ENCODE results near the gene BMP7. TPM values are rescaled to one million over a fixed set of nuclear protein-coding genes. Genes with fewer than 3 reads are reported as not detected.
A peak's percentile ranks its signal among the peaks of the same experiment; 100 is the strongest.
"Not testable (repeated sequence)": the region's sequence is repeated elsewhere in the genome, so short reads cannot be mapped to it uniquely, and the experiment has no call there.

The BMP7 gene
- total and polyA plus RNA-seq, 2 experiments from 2014 or later, result 130 to 276 TPM

GRCh38 chr20:57194154-57194553 is 72.3 kb downstream of the BMP7 start:
- DNase-seq (ENCODE audit: low read depth in 1 of 2, low spot score in 1 of 2), result no peak
- Histone ChIP-seq H3K4me1 (ENCODE audit: low read depth) (peaks cover 5% of the 10 kb centered on the region), H3K4me3 (no peak overlapping the region), H3K36me3 (peaks cover 15% of the 10 kb centered on the region), H3K9me3 (ENCODE audit: low read depth) (no peaks in the 10 kb centered on the region), H3K27me3 (no peaks in the 10 kb centered on the region), H3K27ac (no peak overlapping the region)
- TF ChIP-seq CTCF (IDR thresholded peaks at IDR 0.05; ENCODE audit: low read depth, low read length), result no peak

- TF ChIP-seq CTCF (IDR thresholded peaks at IDR 0.05; ENCODE audit: low read depth, low read length), result no peak
- Histone ChIP-seq H3K36me3 (peaks cover 15% of the 10 kb centered on the region), H3K4me3 (no peak overlapping the region), H3K4me1 (ENCODE audit: low read depth) (no peaks in the 10 kb centered on the region), H3K27ac (peak overlapping the region; percentile 43), H3K9me3 (ENCODE audit: low read depth) (no peaks in the 10 kb centered on the region), H3K27me3 (no peaks in the 10 kb centered on the region)
- no peak for DNase-seq (ENCODE audit: low read depth in 1 of 2, low spot score in 1 of 2)
Observed at GRCh38 chr20:57193094-57193493, 73.3 kb downstream of the BMP7 start.

GRCh38 chr20:57192311-57192710 is 74.1 kb downstream of the BMP7 start:
- Histone ChIP-seq H3K27me3 (no peaks in the 10 kb centered on the region), H3K4me3 (no peak overlapping the region), H3K4me1 (ENCODE audit: low read depth) (no peaks in the 10 kb centered on the region), H3K36me3 (peaks cover 15% of the 10 kb centered on the region), H3K27ac (no peak overlapping the region), H3K9me3 (ENCODE audit: low read depth) (no peaks in the 10 kb centered on the region)
- TF ChIP-seq CTCF (IDR thresholded peaks at IDR 0.05; ENCODE audit: low read depth, low read length), result no peak
- no peak for DNase-seq (ENCODE audit: low read depth in 1 of 2, low spot score in 1 of 2)

- DNase-seq (ENCODE audit: low read depth in 1 of 2, low spot score in 1 of 2); H3K27ac ChIP-seq; H3K4me1 ChIP-seq (ENCODE audit: low read depth); H3K27me3 ChIP-seq; H3K9me3 ChIP-seq (ENCODE audit: low read depth); H3K4me3 ChIP-seq: not testable (repeated sequence)
- H3K36me3 ChIP-seq, result peaks cover 15% of the 10 kb centered on the region
Observed at GRCh38 chr20:57191265-57191638, 75.2 kb downstream of the BMP7 start.

GRCh38 chr20:57190536-57191264 is 75.7 kb downstream of the BMP7 start:
- no peak overlapping the region for H3K27ac ChIP-seq
- DNase-seq (ENCODE audit: low read depth in 1 of 2, low spot score in 1 of 2), result no peak

More at GRCh38 chr20:57190536-57191264, 75.7 kb downstream of the BMP7 start:
- Histone ChIP-seq H3K4me3 (no peak overlapping the region), H3K4me1 (ENCODE audit: low read depth) (no peaks in the 10 kb centered on the region), H3K9me3 (ENCODE audit: low read depth) (no peaks in the 10 kb centered on the region), H3K36me3 (peaks cover 15% of the 10 kb centered on the region), H3K27me3 (no peaks in the 10 kb centered on the region)
- no peak for TF ChIP-seq CTCF (IDR thresholded peaks at IDR 0.05; ENCODE audit: low read depth, low read length)

Measured in cardiac muscle cell (in vitro differentiated cells and primary cell).